Endothelial cell of umbilical vein (primary cell): ENCODE data around the gene LRP5. TPM values are rescaled to one million over a fixed set of nuclear protein-coding genes. Genes with fewer than 3 reads are reported as not detected.

ENCODE experiments used
- BruUV-seq: library from RNA; stranded (reverse); fragments of 400-500 nt; replicated peaks from 2 replicates; lab custom pipeline; 2021; lab: Mats Ljungman, UMichigan
- CTCF ChIA-PET: fragments of 300-600, 350-600 bp; sonication (Branson Sonifier 250); formaldehyde crosslinking; loops from one replicate; lab custom pipeline; 2021; ENCODE audit warnings: antibody characterized with exemption, inconsistent platforms; lab: Charles Lee
- POLR2A ChIA-PET: fragments of 300-600, 350-600 bp; sonication (Branson Sonifier 250); formaldehyde crosslinking; loops from one replicate; lab custom pipeline; 2021; ENCODE audit warnings: antibody characterized with exemption, inconsistent platforms; lab: Charles Lee
- DNase-seq: peaks from one replicate; pipeline ENCODE4 v3.0.0-alpha.2; 2011; ENCODE audit warnings: low read depth, low spot score
- FAIRE-seq: peaks from 2 replicates; lab custom pipeline; 2011; peaks lifted over from hg19 to GRCh38; lab: Jason Lieb, UNC
- H2AFZ ChIP-seq: 2 replicates; pipeline ENCODE4 v1.6.0; 2012; ENCODE audit warnings: low read depth, low read length, control low read depth, inconsistent platforms
- H3K27ac ChIP-seq: 2 replicates; pipeline ENCODE4 v1.5.1; 2011; ENCODE audit warnings: low read depth, mild to moderate bottlenecking, control low read depth, low read length, moderate library complexity; ENCODE audit not compliant: insufficient read depth
- H3K27me3 ChIP-seq, 2 experiments: 2 replicates each; pipeline versions ENCODE4 v1.6.0 to v1.6.1; 2011; ENCODE audit warnings: low read length in 2 of 2, mixed read lengths in 1 of 2; ENCODE audit not compliant: control insufficient read depth in 2 of 2, insufficient read depth in 2 of 2
- H3K36me3 ChIP-seq, 2 experiments: 2 replicates in 1 of 2; 3 replicates in 1 of 2; pipeline ENCODE4 v1.5.1; 2011; ENCODE audit warnings: low read length in 2 of 2, mild to moderate bottlenecking in 1 of 2, moderate library complexity in 1 of 2; ENCODE audit not compliant: control insufficient read depth in 2 of 2, insufficient read depth in 2 of 2; ENCODE audit errors: extremely low read depth in 1 of 2
- H3K4me1 ChIP-seq: 3 replicates; pipeline ENCODE4 v1.5.1; 2011; ENCODE audit warnings: mild to moderate bottlenecking, low read length; ENCODE audit not compliant: control insufficient read depth, insufficient read depth; ENCODE audit errors: extremely low read depth
- H3K4me2 ChIP-seq: 2 replicates; pipeline ENCODE4 v1.6.1; 2011; ENCODE audit warnings: low read length, control low read depth, mixed read lengths; ENCODE audit not compliant: insufficient read depth
- H3K4me3 ChIP-seq, 3 experiments: fragments of 200-600 bp in 1 of 3; sonication (generic), shearing (Covaris generic) in 1 of 3; replicated peaks in 1 of 3; 2 replicates each; pipeline ENCODE4 v1.5.1; 2011 to 2016; ENCODE audit warnings: control low read depth in 3 of 3, low read length in 3 of 3, mild to moderate bottlenecking in 2 of 3, inconsistent platforms in 1 of 3, low read depth in 1 of 3, moderate library complexity in 1 of 3; ENCODE audit not compliant: insufficient read depth in 1 of 3
- H3K79me2 ChIP-seq: 2 replicates; pipeline ENCODE4 v1.6.0; 2012; ENCODE audit warnings: low read length, inconsistent platforms; ENCODE audit not compliant: control insufficient read depth, insufficient read depth
- H3K9ac ChIP-seq: replicated peaks from 2 replicates; pipeline ENCODE3; 2011; ENCODE audit warnings: low read length, control low read depth; ENCODE audit not compliant: insufficient read depth; ENCODE audit errors: extremely low read depth
- H3K9me1 ChIP-seq: replicated peaks from 3 replicates; pipeline ENCODE4 v1.6.0; 2011; ENCODE audit warnings: mild to moderate bottlenecking, low read length; ENCODE audit not compliant: control insufficient read depth, insufficient read depth; ENCODE audit errors: extremely low read depth
- H3K9me3 ChIP-seq: replicated peaks from 2 replicates; pipeline ENCODE4 v1.5.1; 2012; ENCODE audit warnings: low read length, inconsistent platforms; ENCODE audit not compliant: control insufficient read depth, insufficient read depth
- H4K20me1 ChIP-seq: replicated peaks from 2 replicates; pipeline ENCODE3; 2011; ENCODE audit warnings: mild to moderate bottlenecking, low read length; ENCODE audit not compliant: control insufficient read depth, insufficient read depth; ENCODE audit errors: extremely low read depth
- CTCF ChIP-seq, 2 donors: IDR thresholded peaks; 1 replicate in 1 of 2; 2 replicates in 1 of 2; pipeline ENCODE4 v1.5.1; 2011; ENCODE audit warnings: low read length in 2 of 2, mild to moderate bottlenecking in 2 of 2, moderate library complexity in 2 of 2, control low read depth in 1 of 2, inconsistent platforms in 1 of 2, low read depth in 1 of 2; ENCODE audit not compliant: insufficient read depth in 1 of 2; ENCODE audit errors: extremely low read depth in 1 of 2
- EZH2 ChIP-seq: IDR thresholded peaks from 2 replicates; pipeline ENCODE4 v1.6.1; 2012; ENCODE audit warnings: borderline replicate concordance, low read depth, mild to moderate bottlenecking, moderate library complexity, low read length, inconsistent platforms; ENCODE audit not compliant: severe bottlenecking
- FOS ChIP-seq: IDR thresholded peaks from 2 replicates; pipeline ENCODE4 v1.6.1; 2011; ENCODE audit warnings: mild to moderate bottlenecking, low read length, moderate library complexity, borderline replicate concordance; ENCODE audit not compliant: insufficient read depth
- GATA2 ChIP-seq: IDR thresholded peaks from 2 replicates; pipeline ENCODE4 v1.7.0; 2011; ENCODE audit warnings: low read depth, mild to moderate bottlenecking, moderate library complexity, mixed read lengths, low read length; ENCODE audit not compliant: insufficient read length, insufficient read depth
- JUN ChIP-seq: IDR thresholded peaks from 2 replicates; pipeline ENCODE4 v1.6.1; 2011; ENCODE audit warnings: borderline replicate concordance, low read depth; ENCODE audit not compliant: insufficient read length, insufficient read depth
- MYC ChIP-seq: IDR thresholded peaks from one replicate; pipeline ENCODE4 v1.6.1; 2011; ENCODE audit warnings: mild to moderate bottlenecking, low read depth, low read length
- POLR2A ChIP-seq: IDR thresholded peaks from 2 replicates; pipeline ENCODE4 v1.6.1; 2012; ENCODE audit warnings: low read depth, mild to moderate bottlenecking, control low read depth, low read length
- POLR2AphosphoS5 ChIP-seq: IDR thresholded peaks from 2 replicates; pipeline ENCODE4 v1.6.1; 2012; ENCODE audit warnings: low read depth, mild to moderate bottlenecking, control low read depth, low read length, moderate library complexity; ENCODE audit not compliant: insufficient read depth
- dilution Hi-C: fragments of 300-500 bp; cut with MboI; formaldehyde crosslinking; loops from one replicate; pipeline ENCODE4 v1.15.0; 2019; ENCODE audit warnings: low sequenced_read_pairs; ENCODE audit not compliant: extremely low pct_ligation_motif_present
- intact Hi-C: fragments of 100-400 bp; cut with micrococcal nuclease; formaldehyde crosslinking; loops from one replicate; pipeline ENCODE4 v1.10.0; 2022
- polyA plus RNA-seq, 4 experiments: library from polyadenylated mRNA; depleted of rRNA in 3 of 4; stranded (reverse) in 3 of 4; unstranded in 1 of 4; fragments of >200 nt; gene quantifications; 2 replicates each; pipeline versions ENCODE4 v1.2.1 to v1.2.3, GENCODE V29; 2011 to 2012; ENCODE audit warnings: missing spikeins in 1 of 4
- total RNA-seq: library from RNA; stranded (reverse); gene quantifications from 2 replicates; pipeline ENCODE4 v1.2.3, GENCODE V29; 2021
- TF ChIP-seq, protein P1 (sequence below): IDR thresholded peaks from 2 replicates; pipeline ENCODE4 v1.6.1; 2011; ENCODE audit not compliant: insufficient read depth, insufficient read length

Gene LRP5
- total and polyA plus RNA-seq, 2 donors (not counting 3 experiments of a cell fraction or from before 2014, with no cell fraction given): 35.1 to 51.8 TPM

- TF ChIP-seq, protein P1, sequence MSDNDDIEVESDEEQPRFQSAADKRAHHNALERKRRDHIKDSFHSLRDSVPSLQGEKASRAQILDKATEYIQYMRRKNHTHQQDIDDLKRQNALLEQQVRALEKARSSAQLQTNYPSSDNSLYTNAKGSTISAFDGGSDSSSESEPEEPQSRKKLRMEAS: no peak
- TF ChIP-seq MYC (no peak), CTCF (IDR thresholded peaks at IDR 0.05; ENCODE audit: extremely low read depth in 1 of 2, insufficient read depth in 1 of 2, low read depth in 1 of 2, low read length in 2 of 2) (no peak), FOS (no peak), POLR2A (no peak), JUN (no peak), GATA2 (no peak), EZH2 (no peak), POLR2AphosphoS5 (no peak)
- no TSS peak for BruUV-seq
- no peaks in the 10 kb centered on the region for H3K4me1 ChIP-seq
- dilution Hi-C loops (no loop called here), intact Hi-C loops (no loop called here)
- ChIA-PET CTCF (no interaction called here), POLR2A (no interaction called here)
- FAIRE-seq (no peak), DNase-seq (no peak)
- no peak overlapping the region for H3K4me2 ChIP-seq
- no peak overlapping the region for H3K4me3 ChIP-seq
- H3K9me1 ChIP-seq: no peaks in the 10 kb centered on the region
- H2AFZ ChIP-seq: no peak overlapping the region
- H3K36me3 ChIP-seq: peaks cover 0 to 30% of the 10 kb centered on the region in 2 experiments
- no peaks in the 10 kb centered on the region for H3K9me3 ChIP-seq
- H4K20me1 ChIP-seq: no peaks in the 10 kb centered on the region
- H3K27ac ChIP-seq: no peak overlapping the region
- no peaks in the 10 kb centered on the region for H3K79me2 ChIP-seq
- H3K9ac ChIP-seq: no peak overlapping the region
- no peaks in the 10 kb centered on the region for H3K27me3 ChIP-seq
Observed at GRCh38 chr11:68390315-68390714, 77.9 kb downstream of the LRP5 start.
